H9 (cell line): Measurements from ENCODE around the gene KRT35. TPM values are rescaled to one million over a fixed set of nuclear protein-coding genes. Genes with fewer than 3 reads are reported as not detected.

ENCODE experiments used
- DNase-seq: peaks from one replicate; pipeline ENCODE4 v3.0.0-alpha.2; 2017
- H2AFZ ChIP-seq: one replicate; pipeline ENCODE4 v1.6.1; 2013; ENCODE audit warnings: mild to moderate bottlenecking, low read length, control low read depth, moderate library complexity
- H2AK5ac ChIP-seq: 2 replicates; pipeline ENCODE4 v1.6.1; 2013; ENCODE audit warnings: low read length, control low read depth, mixed read lengths; ENCODE audit not compliant: insufficient read length
- H2BK120ac ChIP-seq: one replicate; pipeline ENCODE4 v1.6.1; 2013; ENCODE audit warnings: low read depth, mild to moderate bottlenecking, low read length, control low read depth, inconsistent platforms; ENCODE audit not compliant: poor library complexity, severe bottlenecking
- H2BK12ac ChIP-seq: 2 replicates; pipeline ENCODE4 v1.6.1; 2013; ENCODE audit warnings: low read length, control low read depth, mixed read lengths, low read depth; ENCODE audit not compliant: insufficient read length
- H2BK15ac ChIP-seq: 2 replicates; pipeline ENCODE4 v1.6.1; 2013; ENCODE audit warnings: low read depth, low read length, control low read depth
- H2BK20ac ChIP-seq: one replicate; pipeline ENCODE4 v1.6.1; 2013; ENCODE audit warnings: low read depth, mild to moderate bottlenecking, low read length, control low read depth, inconsistent platforms; ENCODE audit not compliant: poor library complexity, severe bottlenecking
- H2BK5ac ChIP-seq: 2 replicates; pipeline ENCODE4 v1.6.1; 2013; ENCODE audit warnings: low read length, control low read depth, mixed read lengths; ENCODE audit not compliant: insufficient read length
- H3K14ac ChIP-seq: 2 replicates; pipeline ENCODE4 v1.6.1; 2013; ENCODE audit warnings: low read length, control low read depth; ENCODE audit not compliant: insufficient read depth
- H3K18ac ChIP-seq: 2 replicates; pipeline ENCODE4 v1.6.1; 2013; ENCODE audit warnings: low read depth, mild to moderate bottlenecking, mixed read lengths, low read length, control low read depth; ENCODE audit not compliant: insufficient read length
- H3K23ac ChIP-seq: 2 replicates; pipeline ENCODE4 v1.6.1; 2013; ENCODE audit warnings: low read length, control low read depth, mixed read lengths, low read depth; ENCODE audit not compliant: insufficient read length
- H3K23me2 ChIP-seq: 2 replicates; pipeline ENCODE4 v1.6.1; 2013; ENCODE audit warnings: low read depth, mild to moderate bottlenecking, mixed read lengths, low read length, control low read depth; ENCODE audit not compliant: insufficient read length, poor library complexity, severe bottlenecking
- H3K27ac ChIP-seq: 2 replicates; pipeline ENCODE4 v1.5.1; 2013; ENCODE audit warnings: low read length, control low read depth, mixed read lengths, low read depth; ENCODE audit not compliant: insufficient read length
- H3K27me3 ChIP-seq: 2 replicates; pipeline ENCODE4 v1.6.1; 2013; ENCODE audit warnings: low read length, control low read depth, inconsistent platforms; ENCODE audit not compliant: insufficient read depth
- H3K4ac ChIP-seq: 2 replicates; pipeline ENCODE4 v1.6.1; 2013; ENCODE audit warnings: low read depth, mild to moderate bottlenecking, control low read depth, inconsistent platforms, low read length, moderate library complexity
- H3K4me1 ChIP-seq: 2 replicates; pipeline ENCODE4 v1.6.1; 2013; ENCODE audit warnings: low read length, control low read depth, inconsistent platforms; ENCODE audit not compliant: insufficient read depth
- H3K4me2 ChIP-seq: 2 replicates; pipeline ENCODE4 v1.6.1; 2013; ENCODE audit warnings: low read length, control low read depth, mixed read lengths; ENCODE audit not compliant: insufficient read length, insufficient read depth
- H3K56ac ChIP-seq: 2 replicates; pipeline ENCODE4 v1.6.1; 2013; ENCODE audit warnings: low read depth, mild to moderate bottlenecking, mixed read lengths, low read length, control low read depth; ENCODE audit not compliant: insufficient read length
- H3K79me1 ChIP-seq: 2 replicates; pipeline ENCODE4 v1.6.1; 2013; ENCODE audit warnings: low read depth, mild to moderate bottlenecking, moderate library complexity, low read length, control low read depth, inconsistent platforms; ENCODE audit not compliant: insufficient read depth, poor library complexity, severe bottlenecking
- H3K79me2 ChIP-seq: 2 replicates; pipeline ENCODE4 v1.6.1; 2013; ENCODE audit warnings: low read length, control low read depth, inconsistent platforms; ENCODE audit not compliant: insufficient read depth
- H3K9ac ChIP-seq: 2 replicates; pipeline ENCODE4 v1.6.1; 2013; ENCODE audit warnings: low read length, control low read depth, mixed read lengths; ENCODE audit not compliant: insufficient read length; ENCODE audit errors: extremely low read depth
- H3K9me3 ChIP-seq: one replicate; pipeline ENCODE4 v1.6.1; 2013; ENCODE audit warnings: low read depth, low read length, inconsistent platforms; ENCODE audit not compliant: control insufficient read depth
- H3T11ph ChIP-seq: one replicate; pipeline ENCODE4 v1.6.1; 2013; ENCODE audit warnings: mild to moderate bottlenecking, low read length, control low read depth, inconsistent platforms
- H4K20me1 ChIP-seq: one replicate; pipeline ENCODE4 v1.6.1; 2013; ENCODE audit not compliant: control insufficient read depth, insufficient read length, insufficient read depth
- H4K5ac ChIP-seq: 2 replicates; pipeline ENCODE4 v1.6.1; 2013; ENCODE audit warnings: low read depth, mild to moderate bottlenecking, mixed read lengths, low read length, control low read depth; ENCODE audit not compliant: insufficient read length
- H4K8ac ChIP-seq: replicated peaks from 2 replicates; pipeline ENCODE4 v1.6.1; 2013; ENCODE audit warnings: low read length, control low read depth, mixed read lengths, low read depth; ENCODE audit not compliant: insufficient read length
- H4K91ac ChIP-seq: 2 replicates; pipeline ENCODE4 v1.6.1; 2013; ENCODE audit warnings: low read depth, mild to moderate bottlenecking, moderate library complexity, mixed read lengths, low read length, control low read depth; ENCODE audit not compliant: insufficient read length
- H3K27ac Mint-ChIP-seq, 3 experiments: 2 replicates in 2 of 3; 3 replicates in 1 of 3; pipeline ENCODE4 v1.8.0; 2020 to 2021; ENCODE audit warnings: mixed read lengths in 3 of 3, mild to moderate bottlenecking in 1 of 3, moderate library complexity in 1 of 3
- H3K27me3 Mint-ChIP-seq: 2 replicates; pipeline ENCODE4 v1.8.0; 2021; ENCODE audit warnings: low read depth, mild to moderate bottlenecking, moderate library complexity, mixed read lengths
- H3K36me3 Mint-ChIP-seq, 3 experiments: 2 replicates in 2 of 3; 3 replicates in 1 of 3; pipeline ENCODE4 v1.8.0; 2020 to 2021; ENCODE audit warnings: low read depth in 3 of 3, mixed read lengths in 3 of 3; ENCODE audit not compliant: insufficient read depth in 1 of 3
- H3K4me1 Mint-ChIP-seq, 2 experiments: 2 replicates each; pipeline ENCODE4 v1.8.0; 2020; ENCODE audit warnings: mixed read lengths in 2 of 2
- H3K4me3 Mint-ChIP-seq, 2 experiments: 2 replicates in 1 of 2; 3 replicates in 1 of 2; pipeline ENCODE4 v1.8.0; 2020 to 2021; ENCODE audit warnings: mild to moderate bottlenecking in 2 of 2, mixed read lengths in 2 of 2, moderate library complexity in 1 of 2
- H3K9me3 Mint-ChIP-seq, 2 experiments: 2 replicates in 1 of 2; 3 replicates in 1 of 2; pipeline ENCODE4 v1.8.0; 2020; ENCODE audit warnings: mild to moderate bottlenecking in 2 of 2, mixed read lengths in 2 of 2, moderate library complexity in 1 of 2
- WGBS: extraction: QIAGEN DNeasy Blood & Tissue Kit; methylation state at CpG from one replicate; pipeline ENCODE4 v1.1.7; 2013; ENCODE audit warnings: missing lambda C conversion rate, low lambda C conversion rate, mixed read lengths; ENCODE audit not compliant: insufficient read length; ENCODE audit errors: extremely low coverage; 5-methylcytosine and 5-hydroxymethylcytosine counted together
- total RNA-seq: library from RNA; stranded (reverse); gene quantifications from 2 replicates; pipeline ENCODE4 v1.2.1, GENCODE V29; 2021
- TF ChIP-seq, protein P1 (sequence below): fragments of 200-600 bp; sonication (generic); conservative IDR thresholded peaks from 3 replicates; pipeline ENCODE4 v1.8.0; 2021; ENCODE audit warnings: antibody characterized with exemption, mild to moderate bottlenecking

KRT35 gene
- total RNA-seq, 1 experiment from 2014 or later: not detected

DNA sequence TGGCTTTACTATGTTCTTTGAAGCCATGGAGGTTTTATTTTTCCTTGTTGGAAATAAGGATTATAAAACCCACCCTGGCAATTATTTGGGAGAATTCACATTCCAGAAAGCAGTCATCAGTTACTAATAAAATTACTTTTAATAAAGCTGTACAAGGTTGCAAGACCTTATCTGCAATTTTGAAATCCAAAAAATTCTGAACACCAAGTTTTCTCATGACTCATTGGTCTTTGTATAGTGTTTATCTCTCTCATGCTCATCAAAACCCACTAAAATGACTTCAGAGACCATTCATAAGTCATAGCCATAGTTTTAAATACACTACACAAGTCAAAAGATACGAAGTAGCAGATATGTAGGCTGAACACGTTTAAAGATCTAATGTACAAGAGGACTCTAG lies 34.1 kb downstream of the KRT35 start:
- DNase-seq: no peak
- no peaks in the 10 kb centered on the region for H3K27me3 ChIP-seq
- peaks cover 3 to 7% of the 10 kb centered on the region in 2 experiments; a peak in 4 of 5 replicates for H3K9me3 Mint-ChIP-seq
- H3K79me1 ChIP-seq: no peaks in the 10 kb centered on the region
- no peak overlapping the region for H2AFZ ChIP-seq
- H4K20me1 ChIP-seq: no peaks in the 10 kb centered on the region
- H3K9ac ChIP-seq: no peak overlapping the region
- H2BK12ac ChIP-seq: no peak overlapping the region
- H3K27me3 Mint-ChIP-seq: peaks cover 19% of the 10 kb centered on the region
- no CpG with 5 or more reads among the region's 2 CpGs for WGBS
- H3K27ac ChIP-seq: no peak overlapping the region
- no peak overlapping the region for H2BK20ac ChIP-seq
- H3K4me1 Mint-ChIP-seq: peaks cover 6% of the 10 kb centered on the region in 2 experiments
- no peaks in the 10 kb centered on the region for H3K79me2 ChIP-seq
- no peak overlapping the region for H4K91ac ChIP-seq
- no peak overlapping the region for H3T11ph ChIP-seq
- H3K36me3 Mint-ChIP-seq: no peaks in the 10 kb centered on the region; a peak in 3 of 7 replicates
- H2BK120ac ChIP-seq: no peak overlapping the region
- no peak overlapping the region for H3K4me2 ChIP-seq
- no peaks in the 10 kb centered on the region for H3K4me1 ChIP-seq
- H3K27ac Mint-ChIP-seq: no peak overlapping the region
- H2AK5ac ChIP-seq: no peak overlapping the region
- no peak overlapping the region for H3K56ac ChIP-seq
- H3K18ac ChIP-seq: no peak overlapping the region
- no peak overlapping the region for H3K4ac ChIP-seq
- peaks cover 6% of the 10 kb centered on the region for H3K9me3 ChIP-seq
- H3K23me2 ChIP-seq: no peaks in the 10 kb centered on the region
- TF ChIP-seq, protein P1, sequence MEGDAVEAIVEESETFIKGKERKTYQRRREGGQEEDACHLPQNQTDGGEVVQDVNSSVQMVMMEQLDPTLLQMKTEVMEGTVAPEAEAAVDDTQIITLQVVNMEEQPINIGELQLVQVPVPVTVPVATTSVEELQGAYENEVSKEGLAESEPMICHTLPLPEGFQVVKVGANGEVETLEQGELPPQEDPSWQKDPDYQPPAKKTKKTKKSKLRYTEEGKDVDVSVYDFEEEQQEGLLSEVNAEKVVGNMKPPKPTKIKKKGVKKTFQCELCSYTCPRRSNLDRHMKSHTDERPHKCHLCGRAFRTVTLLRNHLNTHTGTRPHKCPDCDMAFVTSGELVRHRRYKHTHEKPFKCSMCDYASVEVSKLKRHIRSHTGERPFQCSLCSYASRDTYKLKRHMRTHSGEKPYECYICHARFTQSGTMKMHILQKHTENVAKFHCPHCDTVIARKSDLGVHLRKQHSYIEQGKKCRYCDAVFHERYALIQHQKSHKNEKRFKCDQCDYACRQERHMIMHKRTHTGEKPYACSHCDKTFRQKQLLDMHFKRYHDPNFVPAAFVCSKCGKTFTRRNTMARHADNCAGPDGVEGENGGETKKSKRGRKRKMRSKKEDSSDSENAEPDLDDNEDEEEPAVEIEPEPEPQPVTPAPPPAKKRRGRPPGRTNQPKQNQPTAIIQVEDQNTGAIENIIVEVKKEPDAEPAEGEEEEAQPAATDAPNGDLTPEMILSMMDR: no peak
- H2BK5ac ChIP-seq: no peak overlapping the region
- no peak overlapping the region for H3K23ac ChIP-seq
- H4K8ac ChIP-seq: no peak overlapping the region
- H2BK15ac ChIP-seq: no peak overlapping the region
- no peak overlapping the region for H4K5ac ChIP-seq
- H3K4me3 Mint-ChIP-seq: no peak overlapping the region
- no peak overlapping the region for H3K14ac ChIP-seq
